ENCODE data around the gene WDR72.

DNA sequence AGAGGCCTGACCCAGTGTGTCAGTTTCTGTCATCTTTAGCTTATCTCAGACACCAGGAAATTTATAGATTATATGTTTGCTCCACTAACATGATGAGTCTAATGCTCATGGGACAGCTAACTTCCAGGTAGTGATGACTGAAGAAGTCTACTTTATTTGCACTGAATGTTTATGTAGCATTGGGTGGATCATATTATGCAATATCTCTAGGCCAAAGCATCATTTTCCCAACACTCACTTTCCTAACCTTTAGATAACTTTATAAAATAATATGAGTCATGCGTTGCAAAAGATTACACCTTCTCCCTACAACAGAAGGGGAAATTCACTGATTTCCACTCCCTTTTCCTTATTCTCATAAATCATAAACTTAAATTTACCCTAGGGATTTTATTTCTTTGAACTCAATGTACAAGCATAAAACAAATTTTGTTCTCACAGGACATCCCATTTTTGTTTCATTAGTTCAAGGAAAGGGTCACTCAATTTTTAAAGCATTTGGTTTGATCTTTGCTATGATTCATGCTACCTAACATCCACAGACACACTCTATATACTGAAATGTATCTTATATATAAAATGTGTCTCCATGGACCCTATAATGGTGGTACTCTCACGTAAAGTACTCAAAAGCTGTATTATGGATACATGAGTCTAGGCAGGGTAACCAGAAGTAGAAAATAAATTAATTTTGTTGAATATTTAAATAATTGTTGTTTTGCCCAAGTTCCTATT is 225.2 kb downstream of the WDR72 start:
- TF ChIP-seq, protein P1, sequence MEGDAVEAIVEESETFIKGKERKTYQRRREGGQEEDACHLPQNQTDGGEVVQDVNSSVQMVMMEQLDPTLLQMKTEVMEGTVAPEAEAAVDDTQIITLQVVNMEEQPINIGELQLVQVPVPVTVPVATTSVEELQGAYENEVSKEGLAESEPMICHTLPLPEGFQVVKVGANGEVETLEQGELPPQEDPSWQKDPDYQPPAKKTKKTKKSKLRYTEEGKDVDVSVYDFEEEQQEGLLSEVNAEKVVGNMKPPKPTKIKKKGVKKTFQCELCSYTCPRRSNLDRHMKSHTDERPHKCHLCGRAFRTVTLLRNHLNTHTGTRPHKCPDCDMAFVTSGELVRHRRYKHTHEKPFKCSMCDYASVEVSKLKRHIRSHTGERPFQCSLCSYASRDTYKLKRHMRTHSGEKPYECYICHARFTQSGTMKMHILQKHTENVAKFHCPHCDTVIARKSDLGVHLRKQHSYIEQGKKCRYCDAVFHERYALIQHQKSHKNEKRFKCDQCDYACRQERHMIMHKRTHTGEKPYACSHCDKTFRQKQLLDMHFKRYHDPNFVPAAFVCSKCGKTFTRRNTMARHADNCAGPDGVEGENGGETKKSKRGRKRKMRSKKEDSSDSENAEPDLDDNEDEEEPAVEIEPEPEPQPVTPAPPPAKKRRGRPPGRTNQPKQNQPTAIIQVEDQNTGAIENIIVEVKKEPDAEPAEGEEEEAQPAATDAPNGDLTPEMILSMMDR (IDR thresholded peaks at IDR 0.05; ENCODE audit: insufficient read depth, low read depth, low read length) = no peak
- no peak for TF ChIP-seq EZH2 (IDR thresholded peaks at IDR 0.05; ENCODE audit: insufficient read depth, low read length)
